ENCODE results near the gene ERC1. TPM values are rescaled to one million over a fixed set of nuclear protein-coding genes. Genes with fewer than 3 reads are reported as not detected.
"Not testable (repeated sequence)": the region's sequence is repeated elsewhere in the genome, so short reads cannot be mapped to it uniquely, and the experiment has no call there.

The ERC1 gene
- total RNA-seq, 1 donor from 2014 or later = 21.7 TPM

- DNase-seq (ENCODE audit: low read depth) = peak; percentile 34
Observed at GRCh38 chr12:1217191-1217949, 226.3 kb downstream of the ERC1 start.

GRCh38 chr12:1218369-1218768 lies 227.3 kb downstream of the ERC1 start:
- DNase-seq (ENCODE audit: low read depth) = no peak

GRCh38 chr12:1220127-1221092 lies 229.4 kb downstream of the ERC1 start:
- no peak for DNase-seq (ENCODE audit: low read depth)

GRCh38 chr12:1222858-1223639 lies 232.0 kb downstream of the ERC1 start:
- no peak for DNase-seq (ENCODE audit: low read depth)

GRCh38 chr12:1226951-1227350 lies 235.9 kb downstream of the ERC1 start:
- DNase-seq (ENCODE audit: low read depth) = no peak

GRCh38 chr12:1234073-1234472 lies 243.1 kb downstream of the ERC1 start:
- DNase-seq (ENCODE audit: low read depth) = peak; percentile 49

GRCh38 chr12:1246637-1247036 lies 255.6 kb downstream of the ERC1 start:
- no peak for DNase-seq (ENCODE audit: low read depth)

GRCh38 chr12:1250641-1251040 lies 259.6 kb downstream of the ERC1 start:
- DNase-seq (ENCODE audit: low read depth) = no peak

GRCh38 chr12:1252758-1253157 lies 261.7 kb downstream of the ERC1 start:
- DNase-seq (ENCODE audit: low read depth) = no peak

- not testable (repeated sequence) for DNase-seq (ENCODE audit: low read depth)
Observed at GRCh38 chr12:1255125-1255524, 264.1 kb downstream of the ERC1 start.

GRCh38 chr12:1255854-1256253 lies 264.8 kb downstream of the ERC1 start:
- DNase-seq (ENCODE audit: low read depth) = not testable (repeated sequence)

GRCh38 chr12:1256285-1256684 lies 265.3 kb downstream of the ERC1 start:
- no peak for DNase-seq (ENCODE audit: low read depth)

GRCh38 chr12:1256991-1257390 lies 266.0 kb downstream of the ERC1 start:
- DNase-seq (ENCODE audit: low read depth) = no peak

GRCh38 chr12:1262011-1262410 lies 271.0 kb downstream of the ERC1 start:
- DNase-seq (ENCODE audit: low read depth) = no peak

- DNase-seq (ENCODE audit: low read depth) = no peak
Observed at GRCh38 chr12:1267243-1267642, 276.2 kb downstream of the ERC1 start.

GRCh38 chr12:1272142-1272541 lies 281.1 kb downstream of the ERC1 start:
- DNase-seq (ENCODE audit: low read depth) = peak; percentile 48

- DNase-seq (ENCODE audit: low read depth) = no peak
Observed at GRCh38 chr12:1273051-1273450, 282.0 kb downstream of the ERC1 start.

GRCh38 chr12:1277905-1278304 lies 286.9 kb downstream of the ERC1 start:
- peak; percentile 48 for DNase-seq (ENCODE audit: low read depth)

- DNase-seq (ENCODE audit: low read depth) = no peak
Observed at GRCh38 chr12:1279050-1279449, 288.0 kb downstream of the ERC1 start.

GRCh38 chr12:1280059-1280458 lies 289.0 kb downstream of the ERC1 start:
- no peak for DNase-seq (ENCODE audit: low read depth)

GRCh38 chr12:1281683-1282366 lies 290.8 kb downstream of the ERC1 start:
- peak; percentile 34 for DNase-seq (ENCODE audit: low read depth)

Data from myocyte (in vitro differentiated cells).